ENCODE measurements around the gene HSD11B2.

Gene HSD11B2

DNA sequence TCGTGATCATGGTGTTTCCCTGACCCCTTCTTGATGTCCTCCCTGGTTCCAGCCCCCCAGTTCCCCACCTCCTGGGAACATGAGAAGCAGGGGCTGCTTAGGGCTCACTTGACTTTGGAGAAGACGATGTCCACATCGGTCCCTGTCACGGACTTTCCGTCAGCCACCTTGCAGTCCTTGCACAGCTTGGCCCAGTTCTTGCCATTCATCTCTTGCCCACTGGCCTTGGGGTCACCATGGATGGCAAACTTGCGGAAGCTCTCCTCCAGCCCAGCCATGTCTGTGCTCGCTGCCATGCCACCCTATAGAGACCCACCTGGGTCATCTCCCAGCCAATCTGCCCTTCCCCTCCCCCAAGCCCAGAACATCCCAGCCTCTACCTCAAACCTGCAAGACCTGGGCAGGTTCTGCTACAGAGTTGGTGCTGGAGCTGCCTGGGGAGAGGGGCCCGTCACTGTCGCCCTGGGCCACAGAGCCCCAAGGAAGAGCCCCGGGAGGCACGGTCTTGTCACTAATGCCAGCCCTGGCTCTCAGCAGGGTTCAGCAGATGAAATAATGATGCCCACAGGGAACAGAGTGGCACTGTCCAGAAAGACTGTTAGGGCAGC lies 40.0 kb upstream of the HSD11B2 start:
- H3K18ac ChIP-seq (ENCODE audit: low read length): no peak overlapping the region
- no peak overlapping the region for H2AFZ ChIP-seq (ENCODE audit: insufficient read depth, low read length, poor library complexity)
- no peak overlapping the region for H3K4me3 ChIP-seq (ENCODE audit: low read depth, low read length)
- H4K8ac ChIP-seq (ENCODE audit: low read depth, low read length): no peak overlapping the region
- H2AK5ac ChIP-seq (ENCODE audit: low read length): no peak overlapping the region
- H3K27me3 ChIP-seq (ENCODE audit: insufficient read depth, low read length): peaks cover 32% of the 10 kb centered on the region
- no peaks in the 10 kb centered on the region for H3K79me1 ChIP-seq (ENCODE audit: low read length)
- H3K23ac ChIP-seq (ENCODE audit: low read length): no peak overlapping the region
- no peak overlapping the region for H2BK5ac ChIP-seq (ENCODE audit: low read depth, low read length, poor library complexity)
- no peaks in the 10 kb centered on the region for H3K79me2 ChIP-seq (ENCODE audit: control insufficient read depth, insufficient read depth, low read length, poor library complexity)
- no peaks in the 10 kb centered on the region for H3K36me3 ChIP-seq (ENCODE audit: control insufficient read depth in 1 of 2, insufficient read depth in 2 of 2, low read length in 2 of 2)
- H3K4me1 ChIP-seq (ENCODE audit: control insufficient read depth in 1 of 2, insufficient read depth in 2 of 2, low read length in 2 of 2): peaks cover 9 to 13% of the 10 kb centered on the region in 2 experiments
- DNase-seq: no peak
- H4K91ac ChIP-seq (ENCODE audit: low read depth, low read length): no peak overlapping the region
- H3K27ac ChIP-seq (ENCODE audit: low read depth, low read length): no peak overlapping the region
- H2BK120ac ChIP-seq (ENCODE audit: insufficient read depth, low read length, poor library complexity): no peak overlapping the region
- H3K14ac ChIP-seq (ENCODE audit: low read length): no peak overlapping the region
- no peak overlapping the region for H3K9ac ChIP-seq (ENCODE audit: low read length)
- WGBS (ENCODE audit: extremely low coverage, insufficient coverage, insufficient read length): no CpG with 5 or more reads among the region's 11 CpGs
- no peak overlapping the region for H4K12ac ChIP-seq (ENCODE audit: low read depth, low read length)
- H3K4ac ChIP-seq (ENCODE audit: low read depth, low read length): no peak overlapping the region
- H3K4me2 ChIP-seq (ENCODE audit: low read length): no peak overlapping the region
- H3K9me3 ChIP-seq (ENCODE audit: insufficient read depth, low read depth, low read length): peaks cover 2% of the 10 kb centered on the region
- H2BK12ac ChIP-seq (ENCODE audit: low read length): no peak overlapping the region

DNA sequence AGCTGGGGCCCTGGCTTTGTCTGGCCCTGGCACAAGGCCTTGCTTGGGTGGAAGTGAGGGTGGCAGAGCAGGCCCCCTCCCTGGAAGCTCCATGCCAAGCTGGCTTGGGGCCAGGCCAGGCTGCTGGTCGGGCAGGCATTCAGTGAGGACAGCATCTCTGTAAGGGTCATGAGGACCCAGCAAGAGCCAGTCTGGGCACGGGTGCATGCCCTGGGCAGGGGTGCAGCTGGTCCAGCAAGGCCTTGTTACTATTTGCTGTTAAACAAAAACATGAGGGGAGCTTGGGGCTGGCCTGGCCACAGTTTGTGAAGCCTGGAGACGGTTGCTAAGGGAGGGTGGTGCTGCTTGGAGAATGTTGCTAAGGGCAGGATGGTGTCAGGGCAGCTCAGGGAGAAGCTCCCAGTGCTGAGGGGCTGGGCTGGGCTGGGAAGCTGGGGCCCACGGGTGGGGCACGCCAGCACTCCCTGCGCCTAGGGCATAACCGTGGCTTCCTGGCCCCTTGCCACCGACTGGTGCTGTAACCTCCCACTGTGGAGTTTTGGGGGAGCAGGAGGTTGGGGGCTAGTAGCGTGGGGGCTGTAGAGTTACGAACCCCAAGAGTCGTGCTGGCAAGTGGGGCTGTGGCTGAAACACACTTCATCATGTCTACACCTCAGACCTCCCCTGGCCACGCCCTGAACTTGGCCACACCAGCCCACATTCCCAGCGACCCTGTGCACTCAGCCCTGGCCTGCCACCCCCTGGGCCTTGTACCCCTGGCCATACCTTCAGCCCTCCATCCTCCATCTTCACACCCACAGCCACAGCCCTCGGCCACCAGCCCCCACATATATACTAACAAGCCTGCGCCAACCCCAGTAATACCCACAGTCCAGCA lies 39.3 kb upstream of the HSD11B2 start:
- Histone ChIP-seq H3K36me3 (ENCODE audit: control insufficient read depth in 1 of 2, insufficient read depth in 2 of 2, low read length in 2 of 2) (no peaks in the 10 kb centered on the region), H2BK120ac (ENCODE audit: insufficient read depth, low read length, poor library complexity) (no peak overlapping the region), H2BK5ac (ENCODE audit: low read depth, low read length, poor library complexity) (no peak overlapping the region), H3K27me3 (ENCODE audit: insufficient read depth, low read length) (peaks cover 33% of the 10 kb centered on the region), H3K4me3 (ENCODE audit: low read depth, low read length) (no peak overlapping the region), H3K4me2 (ENCODE audit: low read length) (no peak overlapping the region), H3K27ac (ENCODE audit: low read depth, low read length) (no peak overlapping the region), H2AK5ac (ENCODE audit: low read length) (no peak overlapping the region), H3K9ac (ENCODE audit: low read length) (no peak overlapping the region), H3K14ac (ENCODE audit: low read length) (no peak overlapping the region), H3K18ac (ENCODE audit: low read length) (no peak overlapping the region), H3K4me1 (ENCODE audit: control insufficient read depth in 1 of 2, insufficient read depth in 2 of 2, low read length in 2 of 2) (peaks cover 15 to 19% of the 10 kb centered on the region in 2 experiments), H4K8ac (ENCODE audit: low read depth, low read length) (no peak overlapping the region), H4K91ac (ENCODE audit: low read depth, low read length) (no peak overlapping the region), H3K4ac (ENCODE audit: low read depth, low read length) (no peak overlapping the region), H3K9me3 (ENCODE audit: insufficient read depth, low read depth, low read length) (peaks cover 2% of the 10 kb centered on the region), H2BK12ac (ENCODE audit: low read length) (no peak overlapping the region), H3K23ac (ENCODE audit: low read length) (no peak overlapping the region), H3K79me1 (ENCODE audit: low read length) (no peaks in the 10 kb centered on the region), H2AFZ (ENCODE audit: insufficient read depth, low read length, poor library complexity) (no peak overlapping the region), H3K79me2 (ENCODE audit: control insufficient read depth, insufficient read depth, low read length, poor library complexity) (no peaks in the 10 kb centered on the region), H4K12ac (ENCODE audit: low read depth, low read length) (no peak overlapping the region)
- no CpG with 5 or more reads among the region's 15 CpGs for WGBS (ENCODE audit: extremely low coverage, insufficient coverage, insufficient read length)
- no peak for DNase-seq

DNA sequence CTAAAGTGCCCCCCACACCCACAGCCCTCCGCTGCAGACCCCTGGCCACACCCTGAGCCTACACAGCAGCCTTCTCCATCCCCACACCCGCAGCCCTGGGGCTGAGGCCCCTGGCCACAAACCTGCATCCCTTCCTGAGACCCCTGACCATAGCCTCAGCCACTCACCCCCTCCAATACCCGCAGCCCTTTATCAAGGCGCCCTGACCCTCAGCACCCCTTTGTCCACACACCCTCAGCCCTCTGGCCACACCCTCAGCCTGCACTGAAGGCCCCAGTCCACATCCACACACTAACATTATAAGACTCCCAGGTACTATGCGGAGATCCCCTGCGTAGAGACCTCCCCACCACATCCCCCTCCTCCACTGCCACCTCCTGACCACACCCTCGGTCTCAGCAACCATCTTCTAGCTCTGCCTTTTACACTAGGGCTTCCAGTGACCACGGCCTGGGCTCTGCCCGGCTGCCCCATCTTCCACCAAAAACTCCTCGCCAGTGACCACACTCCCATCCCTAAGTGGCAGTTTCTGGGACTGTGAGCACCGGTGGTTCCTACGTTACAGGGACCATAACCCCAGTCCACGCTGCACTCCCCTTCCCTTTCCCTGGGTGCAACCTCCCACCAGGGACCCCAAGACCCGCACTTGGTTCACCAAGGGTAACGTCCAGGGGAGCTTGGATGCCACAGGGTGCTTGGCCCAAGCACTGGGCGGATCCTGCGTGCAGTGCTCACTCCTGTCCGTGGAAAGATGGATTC lies 38.4 kb upstream of the HSD11B2 start:
- H2BK12ac ChIP-seq (ENCODE audit: low read length): no peak overlapping the region

DNA sequence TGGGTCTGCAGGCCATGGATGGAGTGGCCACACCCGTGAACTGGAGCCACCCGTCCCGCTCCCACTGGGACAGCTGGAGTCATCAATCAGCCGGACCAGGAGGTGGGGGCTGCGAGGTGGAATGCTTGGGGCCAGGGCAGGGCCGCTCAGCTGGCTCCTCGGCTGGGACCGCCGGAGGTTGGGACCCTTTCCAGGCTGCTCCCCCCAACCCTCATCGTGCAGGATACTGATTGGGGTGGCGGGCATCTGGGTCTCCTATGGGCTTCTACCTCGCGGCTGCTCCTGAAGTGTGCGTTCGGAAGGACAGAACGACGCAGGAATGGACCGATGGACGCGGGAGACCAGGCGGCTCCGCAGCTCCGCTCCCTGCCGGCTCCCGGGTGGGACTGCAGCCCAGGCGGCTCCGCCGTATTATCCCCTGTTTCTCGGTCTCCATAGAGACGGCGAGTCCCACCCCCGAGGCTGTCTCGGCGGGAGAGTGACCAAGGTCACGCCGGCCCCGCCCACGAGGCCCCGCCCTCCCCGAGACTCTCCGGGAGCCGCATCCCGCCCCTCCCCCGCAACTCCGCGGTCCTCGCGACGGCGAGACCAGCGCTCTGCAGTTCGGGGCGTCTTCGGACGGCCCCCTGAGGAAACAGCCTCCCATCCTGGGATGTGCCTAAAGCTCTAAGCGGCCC lies 37.7 kb upstream of the HSD11B2 start, which contains the start of gene TPPP3:
Gene TPPP3 (minus strand): TSS at position 388 of the 677 bp plus-strand sequence. CDS start 2,387 bp downstream, outside the sequence.
- no peak within 1 kb of the TSS for H3K23ac ChIP-seq (ENCODE audit: low read length)
- no peaks in the 10 kb centered on the region for H3K79me1 ChIP-seq (ENCODE audit: low read length)
- DNase-seq: peak; percentile 64 to 78
- no peak within 1 kb of the TSS for H4K91ac ChIP-seq (ENCODE audit: low read depth, low read length)
- H2BK12ac ChIP-seq (ENCODE audit: low read length): no peak within 1 kb of the TSS
- H2AFZ ChIP-seq (ENCODE audit: insufficient read depth, low read length, poor library complexity): no peak within 1 kb of the TSS
- no peak within 1 kb of the TSS for H2AK5ac ChIP-seq (ENCODE audit: low read length)
- H4K8ac ChIP-seq (ENCODE audit: low read depth, low read length): no peak within 1 kb of the TSS
- H3K79me2 ChIP-seq (ENCODE audit: control insufficient read depth, insufficient read depth, low read length, poor library complexity): no peaks in the 10 kb centered on the region
- H2BK5ac ChIP-seq (ENCODE audit: low read depth, low read length, poor library complexity): no peak within 1 kb of the TSS
- peaks cover under 1% of the 10 kb centered on the region for H3K9me3 ChIP-seq (ENCODE audit: insufficient read depth, low read depth, low read length)
- no peak within 1 kb of the TSS for H3K18ac ChIP-seq (ENCODE audit: low read length)
- no peak within 1 kb of the TSS for H3K27ac ChIP-seq (ENCODE audit: low read depth, low read length)
- H2BK120ac ChIP-seq (ENCODE audit: insufficient read depth, low read length, poor library complexity): no peak within 1 kb of the TSS
- no peaks in the 10 kb centered on the region for H3K36me3 ChIP-seq (ENCODE audit: control insufficient read depth in 1 of 2, insufficient read depth in 2 of 2, low read length in 2 of 2)
- H3K4me1 ChIP-seq (ENCODE audit: control insufficient read depth in 1 of 2, insufficient read depth in 2 of 2, low read length in 2 of 2): peaks cover 17 to 19% of the 10 kb centered on the region in 2 experiments
- H3K4ac ChIP-seq (ENCODE audit: low read depth, low read length): no peak within 1 kb of the TSS
- H3K4me3 ChIP-seq (ENCODE audit: low read depth, low read length): no peak within 1 kb of the TSS
- H3K9ac ChIP-seq (ENCODE audit: low read length): no peak within 1 kb of the TSS
- peak within 1 kb of the TSS; percentile 48 for H3K4me2 ChIP-seq (ENCODE audit: low read length)
- no peak within 1 kb of the TSS for H4K12ac ChIP-seq (ENCODE audit: low read depth, low read length)
- no peak within 1 kb of the TSS for H3K14ac ChIP-seq (ENCODE audit: low read length)
- no CpG with 5 or more reads among the region's 56 CpGs for WGBS (ENCODE audit: extremely low coverage, insufficient coverage, insufficient read length)
- H3K27me3 ChIP-seq (ENCODE audit: insufficient read depth, low read length): peaks cover 33% of the 10 kb centered on the region

More for the DNA sequence above, 38.4 kb upstream of the HSD11B2 start:
- H3K79me1 ChIP-seq (ENCODE audit: low read length): no peaks in the 10 kb centered on the region
- H4K8ac ChIP-seq (ENCODE audit: low read depth, low read length): no peak overlapping the region
- peaks cover 33% of the 10 kb centered on the region for H3K27me3 ChIP-seq (ENCODE audit: insufficient read depth, low read length)
- H3K79me2 ChIP-seq (ENCODE audit: control insufficient read depth, insufficient read depth, low read length, poor library complexity): no peaks in the 10 kb centered on the region
- no peaks in the 10 kb centered on the region for H3K36me3 ChIP-seq (ENCODE audit: control insufficient read depth in 1 of 2, insufficient read depth in 2 of 2, low read length in 2 of 2)
- no peak overlapping the region for H4K91ac ChIP-seq (ENCODE audit: low read depth, low read length)
- H3K27ac ChIP-seq (ENCODE audit: low read depth, low read length): no peak overlapping the region
- H2BK120ac ChIP-seq (ENCODE audit: insufficient read depth, low read length, poor library complexity): no peak overlapping the region
- no peak overlapping the region for H3K4ac ChIP-seq (ENCODE audit: low read depth, low read length)
- no peak overlapping the region for H3K4me3 ChIP-seq (ENCODE audit: low read depth, low read length)
- H3K9ac ChIP-seq (ENCODE audit: low read length): no peak overlapping the region
- no peak overlapping the region for H2AFZ ChIP-seq (ENCODE audit: insufficient read depth, low read length, poor library complexity)
- no peak overlapping the region for H3K14ac ChIP-seq (ENCODE audit: low read length)
- no peak overlapping the region for H3K23ac ChIP-seq (ENCODE audit: low read length)
- DNase-seq: no peak
- no peak overlapping the region for H2AK5ac ChIP-seq (ENCODE audit: low read length)
- H3K4me1 ChIP-seq (ENCODE audit: control insufficient read depth in 1 of 2, insufficient read depth in 2 of 2, low read length in 2 of 2): peaks cover 17 to 19% of the 10 kb centered on the region in 2 experiments
- WGBS (ENCODE audit: extremely low coverage, insufficient coverage, insufficient read length): no CpG with 5 or more reads among the region's 18 CpGs
- peaks cover 2% of the 10 kb centered on the region for H3K9me3 ChIP-seq (ENCODE audit: insufficient read depth, low read depth, low read length)
- H3K18ac ChIP-seq (ENCODE audit: low read length): no peak overlapping the region
- H3K4me2 ChIP-seq (ENCODE audit: low read length): no peak overlapping the region
- no peak overlapping the region for H4K12ac ChIP-seq (ENCODE audit: low read depth, low read length)
- H2BK5ac ChIP-seq (ENCODE audit: low read depth, low read length, poor library complexity): no peak overlapping the region

Measured in trophoblast cell (in vitro differentiated cells and primary cell).